Measurements from ENCODE around the gene TTBK2. TPM values are rescaled to one million over a fixed set of nuclear protein-coding genes. Genes with fewer than 3 reads are reported as not detected.

TTBK2 gene
- total RNA-seq, 1 donor from 2014 or later: 14.1 TPM

DNA sequence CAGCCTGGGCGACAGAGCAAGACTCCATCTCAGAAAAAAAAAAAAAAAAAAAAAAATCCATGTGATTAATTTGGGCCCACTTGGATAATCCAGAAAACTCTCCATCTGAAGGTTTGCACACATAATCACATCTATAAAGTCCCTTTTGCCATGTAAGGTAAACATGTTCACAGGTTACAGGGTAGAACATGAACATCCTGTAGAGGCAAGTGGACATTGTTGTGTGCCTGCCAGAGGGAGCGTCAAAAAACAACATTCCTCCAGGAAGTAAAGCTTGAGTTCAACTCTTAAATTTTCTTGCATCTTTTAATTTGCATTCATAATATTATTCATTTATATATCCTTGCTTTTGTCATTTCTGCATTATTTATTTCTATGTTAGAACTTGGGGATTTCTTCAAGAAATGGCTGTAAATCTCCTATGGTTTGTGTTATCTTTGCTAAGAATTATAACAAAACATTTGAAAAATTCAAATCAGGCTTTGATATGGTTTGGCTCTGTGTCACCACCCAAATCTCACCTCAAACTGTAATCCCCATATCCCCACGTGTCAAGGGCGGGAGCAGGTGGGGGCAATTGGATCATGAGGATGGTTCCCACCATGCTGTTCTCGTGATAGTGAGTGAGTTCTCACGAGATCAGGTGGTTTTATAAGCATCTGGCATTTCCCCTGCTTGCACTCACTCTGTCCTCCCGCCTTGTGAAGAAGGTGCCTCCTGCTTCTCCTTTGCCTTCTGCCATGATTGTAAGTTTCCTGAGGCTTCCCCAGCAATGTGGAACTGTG lies 11.3 kb upstream of the TTBK2 start:
- H3K27ac Mint-ChIP-seq (ENCODE audit: unreplicated experiment): no peak overlapping the region
- H3K4me1 Mint-ChIP-seq (ENCODE audit: unreplicated experiment): no peaks in the 10 kb centered on the region
- peak overlapping the region; percentile 16 for H3K4me3 Mint-ChIP-seq (ENCODE audit: unreplicated experiment)
- TF ChIP-seq, protein P1, sequence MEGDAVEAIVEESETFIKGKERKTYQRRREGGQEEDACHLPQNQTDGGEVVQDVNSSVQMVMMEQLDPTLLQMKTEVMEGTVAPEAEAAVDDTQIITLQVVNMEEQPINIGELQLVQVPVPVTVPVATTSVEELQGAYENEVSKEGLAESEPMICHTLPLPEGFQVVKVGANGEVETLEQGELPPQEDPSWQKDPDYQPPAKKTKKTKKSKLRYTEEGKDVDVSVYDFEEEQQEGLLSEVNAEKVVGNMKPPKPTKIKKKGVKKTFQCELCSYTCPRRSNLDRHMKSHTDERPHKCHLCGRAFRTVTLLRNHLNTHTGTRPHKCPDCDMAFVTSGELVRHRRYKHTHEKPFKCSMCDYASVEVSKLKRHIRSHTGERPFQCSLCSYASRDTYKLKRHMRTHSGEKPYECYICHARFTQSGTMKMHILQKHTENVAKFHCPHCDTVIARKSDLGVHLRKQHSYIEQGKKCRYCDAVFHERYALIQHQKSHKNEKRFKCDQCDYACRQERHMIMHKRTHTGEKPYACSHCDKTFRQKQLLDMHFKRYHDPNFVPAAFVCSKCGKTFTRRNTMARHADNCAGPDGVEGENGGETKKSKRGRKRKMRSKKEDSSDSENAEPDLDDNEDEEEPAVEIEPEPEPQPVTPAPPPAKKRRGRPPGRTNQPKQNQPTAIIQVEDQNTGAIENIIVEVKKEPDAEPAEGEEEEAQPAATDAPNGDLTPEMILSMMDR (IDR thresholded peaks at IDR 0.05; ENCODE audit: unreplicated experiment): no peak
- no peak for DNase-seq (ENCODE audit: low spot score)
- H3K27me3 Mint-ChIP-seq (ENCODE audit: unreplicated experiment): no peaks in the 10 kb centered on the region
- H3K9me3 Mint-ChIP-seq (ENCODE audit: unreplicated experiment): no peaks in the 10 kb centered on the region
- H3K36me3 Mint-ChIP-seq (ENCODE audit: low read depth, unreplicated experiment): no peaks in the 10 kb centered on the region

DNA sequence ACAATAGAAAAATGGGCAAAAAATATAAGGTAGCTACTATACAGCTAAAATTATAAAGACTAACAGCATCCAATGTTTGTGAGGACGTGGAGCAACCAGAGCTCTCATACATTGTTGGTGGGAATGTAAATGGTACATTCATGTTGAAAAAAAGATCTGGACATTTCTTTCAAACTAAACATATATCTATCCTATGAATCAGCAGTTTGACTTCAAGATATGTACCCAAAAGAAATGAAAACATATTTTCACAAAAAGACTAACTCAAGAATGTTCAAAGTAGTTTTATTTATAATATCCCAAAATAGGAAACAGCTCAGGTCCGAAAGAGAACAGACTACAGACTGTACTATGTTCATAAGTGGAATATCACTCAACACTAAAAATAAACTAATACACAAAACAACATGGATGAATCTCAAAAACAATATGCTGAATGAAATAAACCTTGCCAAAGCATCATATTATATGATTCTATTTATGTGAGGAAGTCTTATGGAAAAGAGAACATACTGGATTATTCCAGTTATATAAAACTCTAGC lies 8.8 kb upstream of the TTBK2 start:
- no peaks in the 10 kb centered on the region for H3K27me3 Mint-ChIP-seq (ENCODE audit: unreplicated experiment)
- H3K4me3 Mint-ChIP-seq (ENCODE audit: unreplicated experiment): no peak overlapping the region
- H3K4me1 Mint-ChIP-seq (ENCODE audit: unreplicated experiment): no peaks in the 10 kb centered on the region
- no peaks in the 10 kb centered on the region for H3K36me3 Mint-ChIP-seq (ENCODE audit: low read depth, unreplicated experiment)
- TF ChIP-seq, protein P1 (IDR thresholded peaks at IDR 0.05; ENCODE audit: unreplicated experiment): no peak
- no peaks in the 10 kb centered on the region for H3K9me3 Mint-ChIP-seq (ENCODE audit: unreplicated experiment)
- DNase-seq (ENCODE audit: low spot score): no peak
- no peak overlapping the region for H3K27ac Mint-ChIP-seq (ENCODE audit: unreplicated experiment)

DNA sequence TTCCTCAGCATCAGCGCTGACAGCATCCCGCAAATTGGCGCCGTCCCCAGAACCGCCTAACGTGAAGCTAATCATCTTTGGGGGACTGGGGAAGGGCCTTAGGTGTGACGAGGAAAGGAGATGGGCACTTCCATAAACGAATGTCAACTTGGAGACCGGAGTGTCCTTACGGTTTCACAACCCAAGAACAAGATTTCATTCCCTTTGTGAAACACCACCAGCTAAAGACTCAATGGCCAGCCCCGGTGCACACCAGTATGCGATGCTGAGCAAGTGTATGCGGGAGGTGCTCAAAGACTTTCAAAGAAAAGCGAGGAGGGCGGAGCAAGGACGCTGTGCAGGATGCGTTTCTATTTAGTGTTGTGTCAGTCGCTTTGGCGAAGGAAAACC lies 759 bp upstream of the TTBK2 start:
- Mint-ChIP-seq H3K4me1 (ENCODE audit: unreplicated experiment) (peaks cover 16% of the 10 kb centered on the region), H3K36me3 (ENCODE audit: low read depth, unreplicated experiment) (no peaks in the 10 kb centered on the region), H3K27ac (ENCODE audit: unreplicated experiment) (no peak overlapping the region), H3K9me3 (ENCODE audit: unreplicated experiment) (no peaks in the 10 kb centered on the region), H3K27me3 (ENCODE audit: unreplicated experiment) (no peaks in the 10 kb centered on the region), H3K4me3 (ENCODE audit: unreplicated experiment) (peak overlapping the region; percentile 96)
- DNase-seq (ENCODE audit: low spot score): peak; percentile 11
- TF ChIP-seq, protein P1 (IDR thresholded peaks at IDR 0.05; ENCODE audit: unreplicated experiment): no peak

DNA sequence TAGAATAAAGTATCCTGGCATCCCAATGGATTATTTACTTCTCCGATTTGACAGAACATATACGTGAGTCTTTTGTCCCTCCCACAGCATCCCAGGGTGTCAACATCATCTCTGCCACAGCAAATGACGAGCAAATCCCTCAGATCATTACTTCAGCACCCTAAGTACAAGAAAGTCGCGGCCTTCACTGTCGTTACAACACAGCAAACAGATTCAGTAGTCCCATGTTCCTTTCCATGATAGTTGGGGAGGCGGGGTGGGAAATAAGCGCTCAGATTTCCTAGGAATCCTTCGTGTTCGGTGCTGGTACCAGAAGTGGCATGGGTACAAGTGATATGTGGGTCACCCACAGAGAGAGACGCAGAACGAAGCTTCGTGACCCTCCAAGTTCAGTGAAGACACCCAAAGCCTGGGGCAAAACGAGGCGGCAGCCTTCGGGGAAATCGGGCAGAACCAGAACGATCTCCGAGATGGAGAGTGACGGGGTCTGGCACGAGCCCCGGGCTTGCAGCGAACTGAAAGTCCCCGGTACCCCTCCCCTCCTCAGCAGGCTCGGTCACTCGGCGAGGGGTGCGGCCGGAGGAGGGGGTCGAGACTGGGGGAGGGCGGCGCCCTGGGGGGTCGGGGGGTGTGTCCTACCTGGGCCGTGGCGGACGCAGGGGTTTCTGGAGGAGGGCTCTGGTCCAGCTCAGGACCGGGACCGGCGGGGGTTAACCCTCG lies 619 bp downstream of the TTBK2 start:
- peak; percentile 33 for DNase-seq (ENCODE audit: low spot score)
- Mint-ChIP-seq H3K4me3 (ENCODE audit: unreplicated experiment) (peak overlapping the region; percentile 94), H3K4me1 (ENCODE audit: unreplicated experiment) (peaks cover 16% of the 10 kb centered on the region), H3K9me3 (ENCODE audit: unreplicated experiment) (no peaks in the 10 kb centered on the region), H3K36me3 (ENCODE audit: low read depth, unreplicated experiment) (no peaks in the 10 kb centered on the region), H3K27ac (ENCODE audit: unreplicated experiment) (no peak overlapping the region), H3K27me3 (ENCODE audit: unreplicated experiment) (no peaks in the 10 kb centered on the region)
- TF ChIP-seq, protein P1 (IDR thresholded peaks at IDR 0.05; ENCODE audit: unreplicated experiment): no peak

DNA sequence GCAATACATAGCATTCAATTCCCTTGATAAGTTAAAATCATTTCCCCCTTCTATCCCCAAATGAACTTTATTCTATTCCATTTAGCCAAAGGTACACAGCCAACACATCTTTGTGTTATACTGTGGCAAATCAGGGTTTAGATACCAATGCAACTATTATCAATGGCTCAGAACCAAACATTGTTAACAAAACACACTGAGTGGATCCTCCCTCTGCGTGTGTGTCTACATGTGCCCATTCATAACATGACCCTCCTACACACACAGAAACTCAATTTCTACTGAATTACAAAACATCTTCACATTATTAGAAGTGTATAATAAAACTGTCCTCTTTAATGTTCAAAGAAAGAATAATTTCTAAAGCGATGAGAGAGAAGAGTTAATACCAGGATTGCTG lies 1.3 kb downstream of the TTBK2 start:
- Mint-ChIP-seq H3K27me3 (ENCODE audit: unreplicated experiment) (no peaks in the 10 kb centered on the region), H3K4me1 (ENCODE audit: unreplicated experiment) (peaks cover 16% of the 10 kb centered on the region), H3K36me3 (ENCODE audit: low read depth, unreplicated experiment) (no peaks in the 10 kb centered on the region), H3K4me3 (ENCODE audit: unreplicated experiment) (peak overlapping the region; percentile 94), H3K9me3 (ENCODE audit: unreplicated experiment) (no peaks in the 10 kb centered on the region), H3K27ac (ENCODE audit: unreplicated experiment) (no peak overlapping the region)
- no peak for DNase-seq (ENCODE audit: low spot score)
- TF ChIP-seq, protein P1 (IDR thresholded peaks at IDR 0.05; ENCODE audit: unreplicated experiment): no peak
